Ovary (tissue), 9 donors: ENCODE data around the gene PPP1R1A. TPM values are rescaled to one million over a fixed set of nuclear protein-coding genes. Genes with fewer than 3 reads are reported as not detected.

Experiments used
- DNase-seq, 5 donors: peaks; one replicate each; pipeline ENCODE4 v3.0.0-alpha.2; 2019 to 2020
- H3K27ac ChIP-seq, 2 donors: fragments of 200-600 bp; one replicate each; pipeline versions ENCODE4 v1.5.1 to v1.8.0; 2019 to 2022
- H3K27me3 ChIP-seq: fragments of 200-600 bp; one replicate; pipeline ENCODE4 v1.8.0; 2022
- H3K36me3 ChIP-seq: fragments of 200-600 bp; sonication (generic); one replicate; pipeline ENCODE4 v1.5.1; 2019
- H3K4me1 ChIP-seq: one replicate; pipeline ENCODE4 v1.8.1; 2013; ENCODE audit warnings: mild to moderate bottlenecking, moderate library complexity; ENCODE audit not compliant: insufficient read depth
- H3K4me3 ChIP-seq: fragments of 200-600 bp; sonication (generic); one replicate; pipeline ENCODE4 v1.5.1; 2017
- H3K9me3 ChIP-seq, 2 donors: fragments of 200-600 bp in 1 of 2; sonication (generic) in 1 of 2; one replicate each; pipeline versions ENCODE4 v1.5.1 to v1.8.1; 2013 to 2019; ENCODE audit warnings: mild to moderate bottlenecking in 1 of 2, moderate library complexity in 1 of 2
- EP300 ChIP-seq: sonication (generic); formaldehyde crosslinking; IDR thresholded peaks from one replicate; pipeline ENCODE4 v1.6.1; 2017; ENCODE audit warnings: antibody characterized with exemption
- POLR2A ChIP-seq: fragments of 450-650 bp; IDR thresholded peaks from one replicate; pipeline ENCODE4 v1.6.1; 2017; ENCODE audit warnings: antibody characterized with exemption, mild to moderate bottlenecking, moderate library complexity
- whole genome bisulfite sequencing, 3 donors: extraction: QIAGEN DNeasy Blood & Tissue Kit in 1 of 3; methylation state at CpG; one replicate each; pipeline versions ENCODE4 v1.1.5 to v1.1.7; 2013 to 2017; 5-methylcytosine and 5-hydroxymethylcytosine counted together
- intact Hi-C, 4 donors: fragments of 100-400 bp; cut with DNase I; formaldehyde crosslinking; loops; one replicate each; pipeline versions ENCODE4 v1.11.0 to v1.15.1; 2022 to 2023
- polyA plus RNA-seq, 2 donors: library from polyadenylated mRNA; stranded (reverse); fragments of 200-250 nt in 1 of 2; fragments of 350-450 nt in 1 of 2; fragmentation: Illumina TruSeq in 1 of 2; extraction: RNeasy Lipid Tissue Mini Kit (QIAGEN cat#74804) in 1 of 2; gene quantifications; one replicate each; pipeline ENCODE4 v1.2.3, GENCODE V29; 2013 to 2014
- total RNA-seq, 7 donors: library from RNA; depleted of rRNA in 2 of 7; stranded (reverse); fragments of >200 nt in 2 of 7; fragmentation: NEBNext Ultra II Directional in 3 of 7; extraction: Animal tissue kit (Norgen Biotek cat#: 25700) in 3 of 7; gene quantifications; one replicate each; pipeline versions ENCODE4 v1.1.0 to v1.2.4, GENCODE V29; 2016 to 2023
- TF ChIP-seq, protein P1 (sequence below), 3 donors: fragments of 450-650 bp in 2 of 3; fragments of 200-600 bp in 1 of 3; IDR thresholded peaks; one replicate each; pipeline versions ENCODE4 v1.5.1 to v1.8.0; 2016 to 2022; ENCODE audit warnings: antibody characterized with exemption in 3 of 3, mild to moderate bottlenecking in 1 of 3
- donor health status: DM: no; HTN: no; CAD: no; lungs with moderate emphysema.
- donor health status: DM: no; HTN: no; CAD: no.
- donor health status: Bipolar disorder and iron deficiency.
- donor health status: DM: yes; HTN: yes; CAD: no.
- donor health status: DM: no; HTN: no; CAD: no.
- donor health status: DM: yes; HTN: yes; CAD: no.

Gene PPP1R1A
- total and polyA plus RNA-seq, 9 donors: 2.0 to 25.2 (median 6.2) TPM

DNA sequence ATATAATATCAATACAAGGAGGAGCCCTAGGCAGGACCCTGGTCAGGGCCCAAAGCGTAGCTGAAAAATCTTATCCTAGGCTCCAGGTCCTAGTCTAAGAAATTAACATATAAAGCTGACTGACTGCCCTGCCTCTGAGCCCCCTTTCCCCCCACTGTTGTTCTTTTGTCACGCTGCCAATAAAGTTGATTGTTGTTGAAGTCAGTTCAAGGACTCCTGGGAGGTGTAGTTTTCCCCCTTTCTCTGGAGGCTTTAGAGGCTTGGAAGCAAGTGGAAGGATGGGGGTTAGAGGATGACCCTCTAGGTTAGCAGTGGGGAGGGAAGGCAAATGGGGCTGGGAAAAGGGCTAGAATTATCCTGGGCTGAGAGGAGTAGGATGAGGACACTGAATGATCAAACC lies 3.2 kb downstream of the PPP1R1A start:
- intact Hi-C loops: loop anchor here in 2 of 4 donors (10.0 kb wide), 2 partner anchors 370 to 380 kb away; no protein-coding TSS in a partner anchor
- no peak for TF ChIP-seq EP300

GRCh38 chr12:54584128-54584527 lies 4.3 kb downstream of the PPP1R1A start:
- intact Hi-C loops: loop anchor here in 2 of 4 donors (10.0 kb wide), 2 partner anchors 371 to 381 kb away; no protein-coding TSS in a partner anchor
- Histone ChIP-seq H3K9me3 (no peaks in the 10 kb centered on the region), H3K4me1 (peaks cover 1% of the 10 kb centered on the region), H3K27me3 (no peaks in the 10 kb centered on the region), H3K27ac (no peak overlapping the region), H3K4me3 (no peak overlapping the region), H3K36me3 (no peaks in the 10 kb centered on the region)
- 69 to 77% (median 71%) methylated on average over 9 of the region's 9 CpGs for WGBS, 3 donors
- no peak for TF ChIP-seq POLR2A
- TF ChIP-seq, protein P1, sequence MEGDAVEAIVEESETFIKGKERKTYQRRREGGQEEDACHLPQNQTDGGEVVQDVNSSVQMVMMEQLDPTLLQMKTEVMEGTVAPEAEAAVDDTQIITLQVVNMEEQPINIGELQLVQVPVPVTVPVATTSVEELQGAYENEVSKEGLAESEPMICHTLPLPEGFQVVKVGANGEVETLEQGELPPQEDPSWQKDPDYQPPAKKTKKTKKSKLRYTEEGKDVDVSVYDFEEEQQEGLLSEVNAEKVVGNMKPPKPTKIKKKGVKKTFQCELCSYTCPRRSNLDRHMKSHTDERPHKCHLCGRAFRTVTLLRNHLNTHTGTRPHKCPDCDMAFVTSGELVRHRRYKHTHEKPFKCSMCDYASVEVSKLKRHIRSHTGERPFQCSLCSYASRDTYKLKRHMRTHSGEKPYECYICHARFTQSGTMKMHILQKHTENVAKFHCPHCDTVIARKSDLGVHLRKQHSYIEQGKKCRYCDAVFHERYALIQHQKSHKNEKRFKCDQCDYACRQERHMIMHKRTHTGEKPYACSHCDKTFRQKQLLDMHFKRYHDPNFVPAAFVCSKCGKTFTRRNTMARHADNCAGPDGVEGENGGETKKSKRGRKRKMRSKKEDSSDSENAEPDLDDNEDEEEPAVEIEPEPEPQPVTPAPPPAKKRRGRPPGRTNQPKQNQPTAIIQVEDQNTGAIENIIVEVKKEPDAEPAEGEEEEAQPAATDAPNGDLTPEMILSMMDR (IDR thresholded peaks at IDR 0.05): no peak
- no peak for TF ChIP-seq EP300
- no peak for DNase-seq

More for the DNA sequence above, 3.2 kb downstream of the PPP1R1A start:
- Histone ChIP-seq H3K27ac (no peak overlapping the region), H3K9me3 (no peaks in the 10 kb centered on the region), H3K4me1 (no peaks in the 10 kb centered on the region), H3K36me3 (no peaks in the 10 kb centered on the region), H3K27me3 (no peaks in the 10 kb centered on the region), H3K4me3 (no peak overlapping the region)
- 70 to 82% (median 82%) methylated on average over 2 of the region's 2 CpGs for WGBS, 3 donors
- no peak for DNase-seq

DNA sequence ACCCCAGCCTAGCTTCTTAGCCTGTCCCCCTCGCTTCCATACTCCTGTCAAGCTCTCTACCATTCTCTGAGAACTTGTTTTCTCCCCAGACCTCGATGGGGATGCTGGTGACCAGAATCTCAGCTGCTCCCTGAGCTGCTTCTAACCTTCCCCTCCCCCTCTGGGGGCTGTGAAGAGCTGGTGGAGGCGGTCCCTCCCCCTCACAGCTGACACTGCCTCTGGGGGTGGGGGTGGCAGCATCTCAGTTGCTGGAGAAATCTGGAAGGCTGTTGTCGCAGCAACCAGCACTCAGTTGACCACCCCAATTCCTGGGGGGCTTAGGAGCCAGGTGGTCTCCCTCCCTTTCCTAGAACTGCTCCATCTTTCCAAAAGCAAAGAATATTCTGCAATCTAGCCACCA lies 4.7 kb downstream of the PPP1R1A start:
- 54 to 59% (median 57%) methylated on average over 4 of the region's 4 CpGs for WGBS, 3 donors
- intact Hi-C loops: loop anchor here in 2 of 4 donors (10.0 kb wide), 2 partner anchors 371 to 381 kb away; no protein-coding TSS in a partner anchor
- H3K27ac ChIP-seq: no peak overlapping the region

GRCh38 chr12:54581412-54581811 lies 7.0 kb downstream of the PPP1R1A start:
- Histone ChIP-seq H3K27ac (no peak overlapping the region), H3K9me3 (no peaks in the 10 kb centered on the region), H3K36me3 (no peaks in the 10 kb centered on the region), H3K27me3 (no peaks in the 10 kb centered on the region), H3K4me3 (no peak overlapping the region), H3K4me1 (peaks cover 1% of the 10 kb centered on the region)
- no peak for DNase-seq
- intact Hi-C loops: loop anchor here in 2 of 4 donors (10.0 kb wide), 2 partner anchors 373 to 383 kb away; no protein-coding TSS in a partner anchor
- 81 to 83% (median 82%) methylated on average over 6 of the region's 6 CpGs for WGBS, 3 donors
- TF ChIP-seq POLR2A (no peak), EP300 (no peak)
- TF ChIP-seq, protein P1 (IDR thresholded peaks at IDR 0.05): no peak

More for the DNA sequence above, 4.7 kb downstream of the PPP1R1A start:
- Histone ChIP-seq H3K27me3 (no peaks in the 10 kb centered on the region), H3K4me3 (no peak overlapping the region), H3K36me3 (no peaks in the 10 kb centered on the region), H3K4me1 (peaks cover 1% of the 10 kb centered on the region), H3K9me3 (no peaks in the 10 kb centered on the region)
- no peak for TF ChIP-seq EP300
- TF ChIP-seq, protein P1 (IDR thresholded peaks at IDR 0.05): no peak
- no peak for TF ChIP-seq POLR2A
- DNase-seq: no peak

DNA sequence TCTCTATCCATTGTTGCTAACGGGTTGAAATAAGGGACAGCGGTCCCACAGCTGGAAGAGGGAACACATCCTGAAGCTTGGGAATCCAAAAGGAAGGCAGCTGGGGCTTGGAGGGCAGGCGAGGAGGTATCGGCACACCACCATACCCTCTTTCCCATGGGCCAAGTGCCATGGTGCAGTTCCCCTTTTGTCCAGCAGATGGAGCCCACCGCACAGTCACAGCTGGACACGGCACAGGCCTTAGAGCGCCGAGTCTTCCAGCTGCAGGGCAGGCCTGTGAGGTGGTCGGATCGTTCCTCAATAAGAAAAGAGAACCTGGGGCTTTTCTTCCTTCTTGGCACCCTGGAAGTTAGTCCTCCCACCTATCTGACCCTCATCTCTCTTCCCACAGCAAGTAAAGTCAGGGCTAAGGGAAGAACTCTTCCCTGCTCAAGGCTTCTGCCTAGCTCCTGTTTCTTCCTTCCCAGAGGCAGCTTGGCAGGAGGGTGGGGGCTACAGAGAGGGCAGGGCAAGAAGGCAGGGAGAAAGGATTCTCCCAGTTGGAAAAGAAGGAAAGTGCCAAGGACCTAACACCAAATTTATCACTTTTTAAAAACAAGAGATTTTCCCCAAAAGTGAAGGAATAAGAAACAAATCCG lies 8.6 kb downstream of the PPP1R1A start:
- no peak for TF ChIP-seq EP300
- TF ChIP-seq POLR2A: no peak
- TF ChIP-seq, protein P1 (IDR thresholded peaks at IDR 0.05): peak; percentile 95 to 97 (median 95)
- Histone ChIP-seq H3K27ac (peak overlapping the region in 1 of 2 donors; percentile 16), H3K4me1 (peaks cover 1% of the 10 kb centered on the region), H3K4me3 (no peak overlapping the region), H3K36me3 (no peaks in the 10 kb centered on the region), H3K27me3 (no peaks in the 10 kb centered on the region), H3K9me3 (no peaks in the 10 kb centered on the region)
- peak; percentile 79 to 94 (median 90) for DNase-seq
- intact Hi-C loops: loop anchor here in 2 of 4 donors (10.0 kb wide), 2 partner anchors 375 to 385 kb away; no protein-coding TSS in a partner anchor
- 9 to 11% (median 10%) methylated on average over 11 of the region's 11 CpGs for WGBS, 3 donors
